Activated CD8-positive, alpha-beta memory T cell treated with anti-CD3 and anti-CD28 coated beads for 4 hours (primary cell): Measurements from ENCODE around the gene CFAP410.

ENCODE experiments used
- DNase-seq, 2 donors: peaks; one replicate each; pipeline ENCODE4 v3.0.0-alpha.2; 2020; ENCODE audit warnings: low read depth in 2 of 2

The CFAP410 gene

DNA sequence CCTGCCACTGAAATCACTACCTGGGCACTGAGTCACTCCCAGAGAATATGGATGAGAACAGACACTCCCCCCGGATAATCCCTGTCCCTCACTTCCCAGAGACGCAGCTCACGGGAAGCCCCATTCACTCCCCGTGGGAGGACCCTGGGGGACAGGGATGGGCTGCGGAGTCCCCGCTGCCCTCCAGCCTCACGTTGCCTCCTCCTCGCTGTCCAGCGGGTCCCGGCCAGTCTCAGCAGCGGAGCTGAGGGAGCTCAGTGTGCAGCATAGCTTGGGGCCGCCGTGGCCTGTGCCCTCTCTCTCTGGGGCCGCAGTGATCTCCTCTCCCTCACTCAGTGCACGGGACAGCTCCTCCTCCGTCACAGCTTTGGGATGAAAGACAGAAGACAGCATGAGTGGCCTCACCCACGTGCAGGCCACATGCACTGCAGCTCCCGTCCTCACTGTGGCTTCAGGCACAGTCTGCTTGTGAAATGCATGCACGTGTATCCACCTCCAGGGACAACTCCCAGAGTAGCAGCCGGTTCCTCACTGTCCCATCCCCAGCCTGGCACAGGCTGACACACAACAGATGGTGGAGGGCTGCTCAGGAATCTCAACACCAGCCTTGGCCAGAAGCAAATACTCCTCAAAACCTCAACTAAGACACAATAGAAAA is 7.4 kb downstream of the CFAP410 start:
- DNase-seq: no peak

DNA sequence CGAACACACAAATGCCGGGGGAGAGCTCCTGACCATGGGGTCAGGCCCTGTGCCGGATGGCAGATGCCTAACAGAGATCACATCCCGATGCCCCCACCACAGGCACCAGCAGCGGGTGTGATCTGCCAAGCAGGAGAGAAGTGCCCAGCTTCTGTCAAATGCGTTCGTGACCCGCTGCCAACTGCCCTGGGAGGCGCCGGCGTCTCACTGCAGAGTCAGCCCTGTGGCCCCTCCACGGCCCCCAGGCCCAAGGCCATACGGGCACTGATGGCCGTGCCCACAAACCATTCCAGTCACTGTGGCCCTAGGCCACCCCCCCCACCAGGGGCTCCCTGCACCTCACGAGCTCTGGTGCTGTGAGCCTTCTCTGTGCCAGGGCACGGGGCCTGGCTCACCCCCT is 8.0 kb downstream of the CFAP410 start:
- DNase-seq: no peak

DNA sequence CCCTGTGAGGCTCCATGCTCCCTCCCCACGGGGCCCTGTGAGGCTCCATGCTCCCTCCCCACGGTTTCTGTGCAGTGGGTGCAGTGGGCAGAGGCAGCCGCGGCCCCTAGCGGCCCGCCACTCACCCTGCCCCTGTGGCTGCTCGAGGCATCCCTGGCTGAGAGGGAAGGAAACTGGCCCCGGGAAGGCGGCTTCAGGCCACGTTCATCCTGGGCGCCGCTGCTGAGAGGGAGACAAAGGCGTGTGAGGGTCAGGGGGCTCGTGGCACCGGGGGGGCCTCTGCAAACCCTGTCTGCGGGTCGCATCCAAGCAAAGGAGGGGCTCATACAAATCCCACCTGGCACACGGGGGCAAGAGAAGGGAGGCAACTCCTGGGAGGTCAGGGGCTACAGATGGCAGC is 8.5 kb downstream of the CFAP410 start:
- DNase-seq: no peak

DNA sequence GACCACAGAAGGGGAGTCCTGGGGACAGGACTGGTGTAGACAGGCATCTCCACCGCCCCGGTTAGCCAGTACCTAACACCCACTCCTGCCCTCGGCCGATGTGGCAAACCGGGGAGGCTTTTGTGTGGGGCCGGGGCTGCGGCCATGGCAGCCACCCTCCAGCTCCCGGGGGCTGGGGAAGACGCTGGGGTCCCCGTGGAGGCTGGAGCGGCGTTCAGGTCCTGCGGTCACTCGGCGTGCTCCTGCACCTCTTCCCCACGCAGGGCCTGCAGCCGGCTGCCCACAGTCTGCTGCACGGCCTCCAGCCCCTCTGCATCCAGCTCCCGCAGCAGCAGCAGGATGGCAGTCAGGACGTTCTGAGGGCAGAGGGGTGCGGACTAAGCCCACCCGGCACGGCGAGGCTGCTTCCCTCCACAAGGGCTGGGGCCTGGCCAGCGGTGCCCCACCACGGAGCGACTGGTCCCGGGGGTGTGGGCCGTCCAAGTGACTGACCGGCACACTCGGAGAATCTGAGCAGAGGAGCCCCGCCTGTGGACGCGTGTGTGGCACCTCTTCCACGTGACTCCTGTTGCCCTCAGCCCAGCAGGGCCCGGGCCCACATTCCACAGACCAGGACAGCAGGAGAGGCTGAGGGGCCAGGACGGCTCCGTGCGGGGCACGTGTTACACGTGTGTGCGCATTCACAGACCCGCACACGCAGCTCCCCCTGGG is 9.1 kb downstream of the CFAP410 start:
- DNase-seq: no peak

DNA sequence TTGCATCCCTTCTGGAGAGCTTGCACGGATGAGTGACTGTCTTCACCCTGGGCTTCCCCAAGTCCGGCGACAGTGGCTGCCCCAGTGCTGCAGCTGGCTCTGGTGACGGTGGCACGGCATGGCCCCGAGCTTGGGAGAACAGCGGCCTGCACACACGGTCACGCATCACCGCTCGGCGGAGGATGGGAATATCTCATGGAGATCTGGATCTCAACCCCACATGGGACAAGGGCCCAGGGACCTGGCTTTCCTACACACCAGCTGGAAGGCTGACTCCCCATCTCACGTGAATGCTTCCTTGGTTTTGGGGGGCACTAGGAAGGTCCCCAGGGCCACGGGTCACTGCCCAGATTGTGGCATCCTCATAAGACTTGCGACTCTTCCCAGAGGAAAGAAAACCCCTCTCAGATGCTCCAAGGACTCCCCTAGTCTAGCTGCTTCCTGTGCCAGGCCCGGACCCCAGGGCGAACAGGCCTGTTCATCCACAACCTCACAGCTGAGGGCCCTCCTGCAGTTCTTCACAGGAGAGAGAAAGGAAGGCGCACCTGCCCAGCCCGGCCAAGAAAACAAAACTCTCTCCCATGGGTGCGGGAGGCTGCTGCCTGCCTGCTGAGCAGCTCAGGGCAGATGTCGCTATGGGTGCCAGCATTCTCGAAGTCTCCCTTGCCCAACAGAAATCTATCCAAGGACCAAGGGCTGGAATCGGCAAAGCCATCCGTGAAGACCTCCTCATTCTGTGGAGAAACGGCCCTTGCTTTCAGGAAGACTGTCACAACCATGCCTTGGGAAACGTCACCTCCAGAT is 9.9 kb downstream of the CFAP410 start:
- DNase-seq: no peak

DNA sequence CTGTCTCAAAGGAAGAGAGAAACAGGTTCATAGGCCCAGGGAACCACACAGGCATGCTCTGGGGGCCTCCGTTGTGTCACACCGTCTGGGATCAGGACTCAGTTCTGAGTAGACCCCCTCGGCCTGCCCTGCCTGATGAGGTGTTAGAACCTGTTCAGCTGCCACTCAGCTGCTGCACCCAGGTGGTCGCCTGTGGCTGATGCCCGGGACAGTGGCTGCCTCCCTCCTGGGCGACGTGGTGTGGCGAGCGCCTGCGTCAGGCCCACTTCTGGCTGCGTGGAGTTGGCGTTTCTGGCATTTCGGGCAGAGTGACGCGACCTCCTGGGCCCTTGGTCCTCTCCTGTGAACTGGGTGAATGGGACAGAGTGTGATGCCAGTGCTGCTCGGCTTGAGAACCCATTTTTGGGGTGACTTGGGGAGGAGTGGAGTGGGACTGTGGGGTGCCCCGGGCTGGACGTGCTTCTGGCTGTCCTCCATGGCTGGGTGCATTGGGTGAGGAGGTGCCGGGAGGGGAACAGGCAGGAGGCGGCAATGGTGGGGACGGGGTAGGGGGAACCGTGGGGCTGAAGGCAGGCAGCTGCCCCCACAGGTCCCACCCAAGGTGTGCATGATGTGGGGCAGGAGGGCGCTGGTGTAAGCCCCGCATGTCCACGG is 10.8 kb downstream of the CFAP410 start:
- no peak for DNase-seq

DNA sequence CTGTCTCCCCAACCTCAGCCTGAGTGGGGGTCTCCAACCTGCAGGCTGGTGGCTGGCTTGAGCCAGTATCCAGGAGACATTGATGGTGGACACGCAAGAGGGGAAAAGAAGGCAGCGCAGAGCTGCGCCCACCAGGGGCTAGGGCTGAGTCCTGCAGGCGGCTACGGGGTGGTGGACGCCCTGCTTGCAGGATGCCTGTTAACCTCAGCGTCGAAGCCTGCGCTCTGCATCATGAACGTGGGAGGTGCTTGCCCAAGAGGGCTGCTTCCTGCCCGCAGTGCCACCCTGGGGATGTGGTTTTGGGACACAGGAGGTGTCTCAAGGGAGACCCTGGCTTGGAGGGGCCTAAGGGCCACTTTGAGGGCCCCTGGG is 11.6 kb downstream of the CFAP410 start:
- DNase-seq: no peak

DNA sequence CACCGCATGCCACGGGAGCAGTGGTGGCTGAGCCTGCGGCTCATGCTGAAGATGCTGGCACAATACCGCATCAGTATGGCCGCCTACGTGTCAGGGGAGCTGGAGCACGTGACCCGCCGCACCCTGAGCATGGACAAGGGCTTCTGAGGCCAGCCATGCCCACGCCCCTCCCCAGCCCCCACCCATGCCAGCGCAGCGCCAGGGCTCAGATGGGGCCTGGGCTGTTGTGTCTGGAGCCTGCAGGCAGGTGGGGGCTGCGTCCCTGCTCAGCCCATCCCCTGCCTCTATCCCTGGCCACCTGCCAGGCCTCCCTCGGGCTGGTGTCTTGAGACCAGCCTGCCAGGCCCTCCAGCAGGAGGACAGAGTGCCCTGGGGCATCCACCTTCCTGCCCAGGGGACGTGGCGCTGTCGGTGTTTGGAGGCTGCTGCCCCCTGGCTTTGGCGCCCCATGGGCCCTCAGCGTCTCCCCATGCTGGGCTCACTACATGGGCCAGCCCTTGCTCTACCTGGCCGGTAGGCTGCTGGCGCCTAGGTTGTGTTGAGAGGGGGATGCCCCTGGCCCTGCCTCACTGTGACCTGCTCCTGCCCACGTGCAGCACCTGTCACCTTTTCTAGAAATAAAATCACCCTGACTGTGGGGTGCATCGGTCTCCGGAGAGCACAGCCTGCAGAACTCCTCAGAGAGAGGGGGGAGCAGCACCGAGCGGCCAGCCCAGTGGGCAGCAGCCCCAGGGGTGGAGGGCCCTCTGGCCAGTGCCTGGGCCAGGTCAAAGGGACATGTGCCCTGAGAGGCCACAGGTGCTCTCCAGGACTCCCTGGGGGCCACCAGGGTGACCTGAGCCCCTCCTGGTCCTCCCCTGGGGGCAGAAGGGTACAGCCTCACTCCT is 12.2 kb downstream of the CFAP410 start:
- DNase-seq: no peak

DNA sequence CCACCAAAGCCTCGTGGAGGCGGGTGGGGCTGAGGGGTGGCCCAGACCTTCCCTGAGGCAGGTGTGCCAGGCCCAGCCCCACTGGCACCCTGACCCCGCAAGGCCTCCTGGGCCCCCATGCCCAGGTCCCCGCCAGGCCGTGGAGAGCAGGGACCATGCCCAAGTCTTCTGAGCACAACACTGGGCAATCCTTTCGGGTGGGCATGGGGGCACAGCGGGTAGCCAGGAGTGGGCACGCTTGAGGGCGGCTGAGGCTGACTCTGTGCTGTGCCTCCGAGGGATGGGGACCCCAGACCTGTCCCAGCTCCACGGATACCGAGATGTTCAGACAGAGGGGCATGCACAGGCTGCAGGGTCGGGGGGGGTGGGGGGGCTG is 12.9 kb downstream of the CFAP410 start:
- no peak for DNase-seq

DNA sequence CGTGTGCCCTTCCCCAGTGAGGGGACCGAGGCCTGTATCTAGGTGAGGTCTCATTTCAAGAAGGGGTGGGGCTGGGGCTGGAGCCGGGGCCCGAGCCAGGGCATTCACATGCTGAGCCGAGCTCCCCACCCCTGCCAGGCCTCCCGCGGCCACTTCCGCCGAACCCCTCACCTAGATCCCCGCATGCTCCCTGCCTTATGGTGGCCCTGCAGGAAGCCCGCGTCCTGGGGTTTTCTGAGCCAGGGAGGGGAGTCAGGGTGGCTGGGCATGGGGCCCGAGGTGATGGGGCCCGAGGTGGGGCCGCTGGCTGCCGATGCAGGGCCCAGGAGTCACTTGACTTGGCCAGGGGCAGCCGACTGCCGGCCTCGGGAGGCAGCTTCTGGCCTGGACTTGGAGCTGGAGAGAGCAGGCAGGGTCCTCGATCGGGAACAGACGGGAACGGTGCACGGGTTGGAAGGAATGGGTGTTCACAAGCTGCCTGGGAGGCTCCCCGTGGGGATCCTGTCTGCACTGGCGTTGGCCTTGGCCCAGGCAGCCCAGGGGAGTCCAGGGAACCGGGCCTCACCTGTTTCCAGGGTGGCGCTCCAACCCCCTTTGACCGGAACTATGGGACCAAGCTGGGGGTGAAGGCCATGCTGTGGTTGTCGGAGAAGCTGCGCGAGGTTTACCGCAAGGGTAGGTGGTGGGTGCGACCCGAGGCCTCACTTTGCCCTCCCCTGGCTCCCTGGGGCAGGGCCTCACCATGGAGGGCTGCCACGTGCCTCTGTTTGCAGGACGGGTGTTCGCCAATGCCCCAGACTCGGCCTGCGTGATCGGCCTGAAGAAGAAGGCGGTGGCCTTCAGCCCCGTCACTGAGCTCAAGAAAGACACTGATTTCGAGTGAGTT is 13.6 kb downstream of the CFAP410 start:
- no peak for DNase-seq

DNA sequence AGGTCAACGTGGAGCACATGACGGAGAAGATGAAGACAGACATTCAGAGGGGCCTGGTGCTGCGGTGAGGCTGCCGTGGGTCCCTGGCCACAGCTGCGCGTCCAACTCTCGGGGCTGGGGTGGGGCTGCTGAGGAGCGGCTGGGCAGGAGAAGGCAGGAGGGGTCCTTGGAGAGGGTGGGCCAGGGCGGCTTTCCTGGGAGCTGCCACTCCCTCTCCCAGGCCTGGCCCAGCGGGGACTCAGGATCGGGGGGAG is 14.4 kb downstream of the CFAP410 start:
- no peak for DNase-seq

DNA sequence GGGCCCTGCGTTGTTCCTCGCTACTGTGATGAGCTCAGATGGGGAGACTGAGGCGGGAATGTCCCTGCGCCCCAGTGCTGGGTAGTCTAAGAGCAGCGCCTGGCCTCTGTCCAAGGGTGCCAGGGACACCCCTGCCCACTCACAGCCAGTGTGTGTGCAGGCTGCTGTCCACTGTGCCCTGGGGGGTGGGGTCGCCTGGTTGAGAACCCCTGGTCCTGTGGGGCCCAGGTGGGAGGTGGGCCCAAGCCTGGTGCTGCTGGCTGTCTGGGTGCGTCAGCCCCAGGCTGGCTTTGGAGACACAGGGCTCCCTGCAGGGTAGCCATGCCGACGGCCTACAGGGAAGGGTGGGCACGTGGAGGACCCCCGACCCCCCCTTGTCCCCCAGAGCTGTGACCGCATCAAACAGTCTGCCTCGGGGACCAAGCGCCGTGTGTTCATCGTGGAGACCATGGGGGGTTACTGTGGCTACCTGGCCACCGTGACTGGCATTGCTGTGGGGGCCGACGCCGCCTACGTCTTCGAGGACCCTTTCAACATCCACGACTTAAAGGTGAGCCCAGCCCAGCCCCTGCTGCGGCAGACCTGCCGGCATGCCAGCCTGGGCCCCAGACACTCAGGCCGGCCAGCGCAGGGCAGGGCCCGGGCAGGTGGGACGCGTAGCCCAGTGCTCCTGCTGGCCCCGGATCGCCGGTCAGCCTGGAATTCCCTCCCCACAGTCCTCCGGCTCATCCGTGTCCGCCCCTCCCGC is 14.9 kb downstream of the CFAP410 start:
- DNase-seq: no peak

DNA sequence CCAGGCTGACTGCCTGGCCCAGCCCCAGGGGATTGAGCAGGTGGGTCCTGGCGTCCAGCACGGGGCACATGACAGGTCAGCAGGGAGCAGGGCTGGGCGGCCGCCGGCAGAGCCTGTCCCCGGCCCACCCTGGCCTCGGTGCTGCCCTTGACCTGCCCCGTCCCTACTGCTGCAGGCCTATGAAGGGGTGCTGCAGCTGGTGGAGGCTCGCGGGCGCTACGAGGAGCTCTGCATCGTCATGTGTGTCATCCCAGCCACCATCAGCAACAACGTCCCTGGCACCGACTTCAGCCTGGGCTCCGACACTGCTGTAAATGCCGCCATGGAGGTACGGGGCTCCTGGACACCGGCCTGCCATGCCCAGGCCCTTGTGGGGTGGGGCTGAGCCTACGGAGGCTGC is 15.6 kb downstream of the CFAP410 start:
- no peak for DNase-seq

DNA sequence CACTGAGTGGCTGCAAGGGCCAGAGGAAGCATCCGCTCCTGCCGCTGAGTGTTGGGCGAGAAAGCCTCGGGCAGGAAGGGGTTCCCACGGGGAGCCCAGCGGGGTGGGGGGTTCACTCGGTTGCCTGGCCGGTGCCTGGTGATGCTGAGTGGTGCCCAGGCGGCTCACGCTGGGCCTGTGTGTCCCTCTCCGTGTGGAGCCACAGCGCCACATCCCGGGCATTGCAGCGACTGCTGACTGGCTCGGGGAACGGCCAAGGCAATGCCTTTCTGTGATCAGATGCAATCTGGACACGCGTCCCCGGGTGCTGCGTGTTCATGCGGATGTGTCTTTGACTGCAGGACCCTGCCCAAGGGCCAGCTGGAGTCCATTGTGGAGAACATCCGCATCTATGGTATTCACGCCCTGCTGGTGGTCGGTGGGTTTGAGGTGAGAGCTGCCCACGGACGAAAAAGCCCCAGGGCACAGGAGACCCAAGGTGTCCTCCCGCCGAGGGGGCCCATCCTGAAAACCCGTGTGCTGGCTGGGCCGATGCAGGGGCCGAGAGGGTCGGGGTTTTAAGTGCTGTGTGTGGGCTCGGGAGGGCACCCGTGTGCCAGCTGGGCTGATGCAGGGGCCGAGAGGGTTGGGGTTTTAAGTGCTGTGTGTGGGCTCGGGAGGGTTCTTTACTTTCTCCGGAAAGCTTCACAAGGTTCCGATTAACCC is 16.4 kb downstream of the CFAP410 start:
- DNase-seq: no peak

DNA sequence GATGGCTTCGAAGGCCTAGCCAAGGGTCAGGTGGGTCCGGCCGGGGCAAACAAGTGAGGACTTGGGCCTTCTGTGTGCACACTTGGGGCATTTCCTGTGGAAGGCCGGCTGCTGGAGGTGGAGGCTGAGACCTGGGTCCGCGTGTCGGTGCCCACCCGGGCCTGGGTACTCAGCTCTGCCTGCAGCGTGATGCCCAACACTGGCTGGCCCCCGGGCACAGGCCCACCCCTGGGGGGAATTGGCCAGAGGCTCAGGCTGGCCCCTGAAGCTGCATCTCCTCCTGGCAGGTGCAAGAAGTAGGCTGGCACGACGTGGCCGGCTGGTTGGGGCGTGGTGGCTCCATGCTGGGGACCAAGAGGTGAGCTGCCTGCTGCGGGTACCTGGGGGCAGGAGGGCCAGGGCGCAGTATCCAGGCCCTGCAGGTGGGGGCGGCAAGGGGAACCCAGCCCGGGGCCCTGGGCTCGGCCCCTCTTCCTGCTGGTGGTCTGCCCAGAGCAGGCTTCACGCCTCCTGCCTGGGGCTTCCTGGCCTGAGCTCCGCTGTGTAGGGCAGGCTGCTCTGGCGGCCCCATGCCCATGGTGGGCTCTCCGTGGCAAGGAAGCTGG is 17.2 kb downstream of the CFAP410 start:
- no peak for DNase-seq

DNA sequence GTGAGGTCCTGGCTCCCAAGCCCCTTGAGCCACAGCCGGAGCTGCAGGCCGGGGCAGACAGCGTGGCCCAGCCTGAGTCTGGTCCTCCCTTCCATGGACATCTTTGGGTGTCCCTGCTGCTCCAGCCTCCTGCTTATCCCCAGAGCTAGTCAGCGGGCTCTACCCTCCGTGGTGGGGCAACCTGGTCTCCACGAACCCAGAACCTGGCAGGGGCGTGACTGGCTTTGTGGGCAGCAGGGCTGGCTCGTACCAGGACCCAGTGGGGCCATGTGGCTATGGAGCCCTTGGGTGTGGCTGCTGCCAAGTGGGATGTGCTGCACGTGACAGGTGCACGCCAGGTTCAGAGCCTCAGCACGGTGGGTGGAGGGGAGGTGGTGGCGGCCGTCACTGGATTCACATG is 18.3 kb downstream of the CFAP410 start:
- no peak for DNase-seq

DNA sequence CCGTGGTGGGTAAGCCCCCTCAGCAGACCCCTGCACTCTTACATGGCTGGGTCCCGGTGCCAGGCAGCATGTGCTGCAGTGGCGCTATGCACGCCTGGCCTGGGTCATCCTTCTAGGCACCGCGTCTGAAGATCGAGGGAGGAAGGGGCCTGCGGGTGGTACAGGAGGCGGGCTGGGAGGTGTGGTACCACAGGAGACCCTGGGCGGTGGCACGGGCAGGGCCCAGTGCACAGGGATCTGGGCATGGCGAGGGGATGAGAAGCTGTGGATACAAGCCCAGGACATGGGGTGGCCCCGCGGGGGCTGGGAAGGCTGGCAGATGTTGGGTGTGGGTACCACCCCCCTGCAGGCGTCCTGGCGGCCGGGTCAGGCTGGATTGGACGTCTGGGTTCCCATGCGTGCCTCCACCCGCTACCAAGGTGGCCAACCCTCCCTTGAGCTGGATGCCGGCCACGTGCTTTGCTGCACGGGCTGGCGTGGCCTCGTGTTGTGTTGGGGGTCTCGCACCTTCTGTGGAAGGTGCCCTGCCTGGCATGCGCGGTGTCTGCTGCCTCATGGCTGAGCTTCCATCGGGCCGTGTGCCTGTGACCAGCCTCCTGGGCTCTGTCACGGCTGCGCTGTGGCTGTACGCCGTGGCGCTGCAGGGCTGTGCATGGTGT is 19.7 kb downstream of the CFAP410 start:
- DNase-seq: no peak

DNA sequence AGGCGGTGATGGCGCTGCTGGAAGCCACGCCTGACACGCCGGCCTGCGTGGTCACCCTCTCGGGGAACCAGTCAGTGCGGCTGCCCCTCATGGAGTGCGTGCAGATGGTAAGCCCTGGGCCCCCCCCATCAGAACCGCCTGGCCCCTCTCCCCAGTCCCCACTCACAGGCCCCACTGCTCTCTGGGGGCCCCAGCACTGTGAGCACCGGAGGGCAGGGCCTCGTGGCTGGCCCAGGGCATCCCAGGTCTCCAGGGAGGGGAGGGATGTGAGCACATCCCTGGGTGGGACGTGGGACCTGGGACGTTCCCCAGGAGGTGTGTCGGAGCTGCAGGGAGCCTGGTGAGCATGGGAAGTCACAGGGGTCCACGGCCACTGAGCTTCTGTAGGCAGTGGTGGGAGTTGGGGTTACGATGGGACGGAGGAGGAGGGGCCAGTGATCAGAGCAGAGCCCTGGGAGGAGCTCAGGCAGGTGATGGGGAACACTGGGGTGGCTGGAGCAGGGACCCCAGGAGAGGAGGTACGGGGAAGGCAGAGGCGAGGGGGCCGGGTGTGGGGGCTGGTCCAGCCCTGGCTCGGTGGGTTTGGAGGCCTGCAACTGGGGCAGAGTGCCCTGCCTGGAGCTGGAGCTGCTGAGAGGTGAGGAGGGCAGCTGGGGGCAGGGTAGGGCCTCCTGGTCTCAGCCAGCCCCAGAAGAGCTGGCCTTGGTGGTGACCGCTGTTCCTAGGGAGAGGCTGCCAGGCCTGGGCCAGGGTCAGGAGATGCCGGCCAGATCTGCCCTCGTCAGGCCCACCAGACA is 20.5 kb downstream of the CFAP410 start:
- no peak for DNase-seq
